Spleen (tissue), 11 donors: ENCODE results near the gene ANKK1. TPM values are rescaled to one million over a fixed set of nuclear protein-coding genes. Genes with fewer than 3 reads are reported as not detected.

ENCODE experiments used
- DNase-seq: peaks from one replicate; pipeline ENCODE4 v3.0.0-alpha.2; 2020
- H3K27ac ChIP-seq, 8 donors: fragments of 200-600 bp; sonication (generic) in 7 of 8; 1 replicate in 4 of 8; 2 replicates in 4 of 8; pipeline versions ENCODE4 v1.5.0 to v1.8.0; 2016 to 2021; ENCODE audit warnings: inconsistent platforms in 4 of 8, mild to moderate bottlenecking in 4 of 8, moderate library complexity in 1 of 8
- H3K27me3 ChIP-seq, 7 donors: fragments of 200-600 bp; sonication (generic) in 6 of 7; replicated peaks in 1 of 7; 1 replicate in 4 of 7; 2 replicates in 3 of 7; pipeline versions ENCODE4 v1.5.0 to v1.8.0; 2016 to 2021; ENCODE audit warnings: inconsistent platforms in 3 of 7, mild to moderate bottlenecking in 1 of 7
- H3K36me3 ChIP-seq, 6 donors: fragments of 200-600 bp; sonication (generic) in 5 of 6; 1 replicate in 4 of 6; 2 replicates in 2 of 6; pipeline versions ENCODE4 v1.5.0 to v1.8.0; 2016 to 2021; ENCODE audit warnings: inconsistent platforms in 2 of 6
- H3K4me1 ChIP-seq, 6 donors: fragments of 200-600 bp; sonication (generic) in 5 of 6; 1 replicate in 3 of 6; 2 replicates in 3 of 6; pipeline versions ENCODE4 v1.5.0 to v1.8.0; 2016 to 2021; ENCODE audit warnings: inconsistent platforms in 3 of 6
- H3K4me3 ChIP-seq, 8 donors: fragments of 200-600 bp; sonication (generic) in 7 of 8; 1 replicate in 4 of 8; 2 replicates in 4 of 8; pipeline versions ENCODE4 v1.5.0 to v1.8.0; 2016 to 2021; ENCODE audit warnings: inconsistent platforms in 4 of 8, mild to moderate bottlenecking in 4 of 8, moderate library complexity in 2 of 8
- H3K9me3 ChIP-seq, 8 donors: fragments of 200-600 bp; sonication (generic) in 7 of 8; 1 replicate in 4 of 8; 2 replicates in 4 of 8; pipeline versions ENCODE4 v1.5.0 to v1.8.0; 2016 to 2021; ENCODE audit warnings: inconsistent platforms in 4 of 8
- CTCF ChIP-seq, 11 experiments: fragments of 200-600 bp in 7 of 11; fragments of 450-650 bp in 4 of 11; sonication (generic) in 4 of 11; IDR thresholded peaks in 8 of 11; conservative IDR thresholded peaks in 3 of 11; 1 replicate in 7 of 11; 2 replicates in 4 of 11; pipeline versions ENCODE4 v1.4.0 to v1.8.0; 2016 to 2021; ENCODE audit warnings: antibody characterized with exemption in 11 of 11, inconsistent platforms in 4 of 11, mild to moderate bottlenecking in 1 of 11
- POLR2A ChIP-seq, 3 donors: fragments of 450-650 bp; IDR thresholded peaks; one replicate each; pipeline ENCODE4 v1.5.1; 2017; ENCODE audit warnings: antibody characterized with exemption in 3 of 3, mild to moderate bottlenecking in 1 of 3
- POLR2AphosphoS5 ChIP-seq, 3 donors: sonication (generic); formaldehyde crosslinking; IDR thresholded peaks; one replicate each; pipeline ENCODE4 v1.5.1; 2017; ENCODE audit warnings: antibody characterized with exemption in 3 of 3
- WGBS, 5 donors: extraction: QIAGEN DNeasy Blood & Tissue Kit in 3 of 5; methylation state at CpG; one replicate each; pipeline versions ENCODE4 v1.1.5 to v1.1.7; 2013 to 2018; 5-methylcytosine and 5-hydroxymethylcytosine counted together
- intact Hi-C: fragments of 100-400 bp; cut with DNase I; formaldehyde crosslinking; loops from one replicate; pipeline ENCODE4 v1.15.0; 2023; ENCODE audit warnings: low total_unique reads
- polyA plus RNA-seq, 3 donors: library from polyadenylated mRNA; stranded (reverse); fragments of 200-250 nt; gene quantifications; one replicate each; pipeline ENCODE4 v1.2.1, GENCODE V29; 2013
- total RNA-seq, 7 donors: library from RNA; depleted of rRNA in 3 of 7; stranded (reverse); fragments of >200 nt in 3 of 7; fragmentation: NEBNext Ultra II Directional in 4 of 7; extraction: Animal tissue kit (Norgen Biotek cat#: 25700) in 4 of 7; gene quantifications; one replicate each; pipeline versions ENCODE4 v1.1.0 to v1.2.1, GENCODE V29; 2016 to 2021
- donor health status: healthy with polysubstance abuse.
- donor health status: DM: no; HTN: no; CAD: no; lungs with moderate emphysema.
- donor health status: DM: no; HTN: no; CAD: no.
- donor health status: Bipolar disorder and iron deficiency.
- donor health status: healthy.
- donor health status: DM: no; HTN: no; CAD: no.
- donor health status: DM: yes; HTN: yes; CAD: no.

ANKK1 gene
- total and polyA plus RNA-seq, 10 donors = 0.26 to 2.0 (median 0.65) TPM

DNA sequence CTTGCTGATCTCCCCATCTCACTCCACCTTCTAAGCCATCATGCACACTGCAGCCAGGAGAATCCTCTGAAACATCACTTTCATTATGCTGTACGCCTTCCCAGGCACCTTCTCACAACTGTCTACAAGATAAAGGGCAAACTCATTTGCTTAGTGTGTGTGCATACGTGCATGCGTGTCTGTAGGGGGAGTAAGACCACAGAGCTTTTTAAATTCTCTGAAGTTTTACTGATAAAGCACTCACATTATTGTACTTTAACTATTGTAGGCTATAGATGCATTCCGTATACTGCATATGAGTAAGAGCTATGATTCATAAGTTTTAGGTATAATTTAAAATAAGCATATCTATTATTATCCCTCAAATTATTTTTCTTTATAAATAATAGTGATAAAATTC lies 15.3 kb upstream of the ANKK1 start:
- no peaks in the 10 kb centered on the region for H3K9me3 ChIP-seq
- no peak for TF ChIP-seq CTCF (IDR thresholded peaks at IDR 0.05 in 8 of 11, conservative IDR thresholded peaks at IDR 0.05 in 3 of 11)
- no peak for TF ChIP-seq POLR2AphosphoS5 (IDR thresholded peaks at IDR 0.05)
- no peak for TF ChIP-seq POLR2A (IDR thresholded peaks at IDR 0.05)
- intact Hi-C loops = no loop called here
- no peak overlapping the region for H3K4me3 ChIP-seq
- H3K4me1 ChIP-seq = peaks cover 0 to 12% (median 2%) of the 10 kb centered on the region in 6 donors
- no peak overlapping the region for H3K27ac ChIP-seq
- H3K27me3 ChIP-seq = no peaks in the 10 kb centered on the region
- peaks cover 0 to 59% (median 14%) of the 10 kb centered on the region in 6 donors for H3K36me3 ChIP-seq
- WGBS, 5 donors = 81 to 88% (median 87%) methylated on average over 4 of the region's 4 CpGs
- no peak for DNase-seq

GRCh38 chr11:113373306-113373705 lies 14.3 kb upstream of the ANKK1 start:
- WGBS, 5 donors = 66 to 84% (median 75%) methylated on average over 3 of the region's 3 CpGs
- H3K4me1 ChIP-seq = peaks cover 0 to 12% (median 2%) of the 10 kb centered on the region in 6 donors
- H3K27ac ChIP-seq = no peak overlapping the region
- no peaks in the 10 kb centered on the region for H3K27me3 ChIP-seq
- H3K4me3 ChIP-seq = no peak overlapping the region
- intact Hi-C loops = no loop called here
- TF ChIP-seq POLR2A (IDR thresholded peaks at IDR 0.05) (no peak), POLR2AphosphoS5 (IDR thresholded peaks at IDR 0.05) (no peak), CTCF (IDR thresholded peaks at IDR 0.05 in 8 of 11, conservative IDR thresholded peaks at IDR 0.05 in 3 of 11) (no peak)
- no peaks in the 10 kb centered on the region for H3K9me3 ChIP-seq
- DNase-seq = no peak
- H3K36me3 ChIP-seq = peaks cover 0 to 49% (median 8%) of the 10 kb centered on the region in 6 donors

DNA sequence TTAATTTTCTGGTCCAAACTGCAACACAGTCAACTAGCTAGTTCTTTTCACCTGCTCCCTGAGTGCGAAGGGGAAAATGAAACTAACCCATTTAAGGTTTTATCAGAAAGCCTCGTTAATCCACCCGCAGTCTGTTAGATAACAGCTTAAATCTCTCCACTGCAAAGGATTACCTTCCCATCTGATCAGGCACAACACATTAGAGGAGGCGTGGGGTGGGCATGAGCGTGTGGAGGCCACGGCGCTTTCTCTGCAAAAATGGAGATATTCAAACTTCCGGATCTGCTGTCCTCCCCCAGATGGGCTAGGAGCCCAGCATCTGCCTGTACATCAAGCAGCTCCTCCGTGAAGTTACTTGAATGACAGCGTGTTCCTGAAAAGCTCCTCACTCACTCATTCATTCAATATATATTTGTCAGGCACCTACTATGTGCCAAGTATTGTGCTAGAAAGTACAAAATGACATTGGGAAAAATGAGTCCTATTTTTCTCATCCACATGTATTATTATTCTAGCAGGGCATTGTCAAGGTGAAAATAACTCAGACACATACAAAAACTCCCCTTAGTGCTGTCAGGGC lies 13.5 kb upstream of the ANKK1 start:
- no peak for DNase-seq
- WGBS, 5 donors = 73 to 83% (median 80%) methylated on average over 10 of the region's 10 CpGs
- peaks cover 0 to 12% (median 2%) of the 10 kb centered on the region in 6 donors for H3K4me1 ChIP-seq
- H3K4me3 ChIP-seq = no peak overlapping the region
- H3K27me3 ChIP-seq = no peaks in the 10 kb centered on the region
- intact Hi-C loops = no loop called here
- peaks cover 0 to 41% (median under 1%) of the 10 kb centered on the region in 6 donors for H3K36me3 ChIP-seq
- TF ChIP-seq POLR2A (IDR thresholded peaks at IDR 0.05) (no peak), CTCF (IDR thresholded peaks at IDR 0.05 in 8 of 11, conservative IDR thresholded peaks at IDR 0.05 in 3 of 11) (no peak), POLR2AphosphoS5 (IDR thresholded peaks at IDR 0.05) (no peak)
- H3K9me3 ChIP-seq = no peaks in the 10 kb centered on the region
- H3K27ac ChIP-seq = no peak overlapping the region

DNA sequence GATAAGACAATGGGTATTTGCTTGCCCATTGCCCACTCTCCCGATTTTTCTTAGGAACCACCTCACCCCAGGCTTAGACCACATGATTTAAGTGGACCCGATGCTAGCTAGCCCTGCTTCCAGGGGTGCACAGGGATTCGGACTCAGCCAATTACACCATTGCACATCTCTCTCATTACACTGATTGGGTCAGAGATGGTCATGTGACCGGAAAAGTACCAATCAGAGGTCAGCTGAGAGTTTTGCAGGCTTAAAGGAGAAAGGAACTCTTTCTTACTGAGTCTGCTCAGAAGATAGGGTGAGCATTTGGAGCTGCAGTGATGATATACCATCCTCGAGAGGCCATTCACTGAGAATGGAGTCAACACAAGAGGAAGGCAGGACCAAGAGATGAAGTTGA lies 12.2 kb upstream of the ANKK1 start:
- H3K27ac ChIP-seq = no peak overlapping the region
- H3K9me3 ChIP-seq = no peaks in the 10 kb centered on the region
- H3K36me3 ChIP-seq = peaks cover 0 to 29% (median 0%) of the 10 kb centered on the region in 6 donors
- DNase-seq = no peak
- H3K27me3 ChIP-seq = no peaks in the 10 kb centered on the region
- intact Hi-C loops = no loop called here
- no peak for TF ChIP-seq POLR2A (IDR thresholded peaks at IDR 0.05)
- no peak for TF ChIP-seq POLR2AphosphoS5 (IDR thresholded peaks at IDR 0.05)
- no peak for TF ChIP-seq CTCF (IDR thresholded peaks at IDR 0.05 in 8 of 11, conservative IDR thresholded peaks at IDR 0.05 in 3 of 11)
- no peak overlapping the region for H3K4me3 ChIP-seq
- 90 to 96% (median 93%) methylated on average over 5 of the region's 5 CpGs for WGBS, 5 donors
- H3K4me1 ChIP-seq = peaks cover 0 to 12% (median 2%) of the 10 kb centered on the region in 6 donors
